ENCODE results near the gene PCNA. TPM values are rescaled to one million over a fixed set of nuclear protein-coding genes. Genes with fewer than 3 reads are reported as not detected.

Gene PCNA
- total and polyA plus RNA-seq, 4 donors, result 47.9 to 74.1 (median 58.6) TPM

DNA sequence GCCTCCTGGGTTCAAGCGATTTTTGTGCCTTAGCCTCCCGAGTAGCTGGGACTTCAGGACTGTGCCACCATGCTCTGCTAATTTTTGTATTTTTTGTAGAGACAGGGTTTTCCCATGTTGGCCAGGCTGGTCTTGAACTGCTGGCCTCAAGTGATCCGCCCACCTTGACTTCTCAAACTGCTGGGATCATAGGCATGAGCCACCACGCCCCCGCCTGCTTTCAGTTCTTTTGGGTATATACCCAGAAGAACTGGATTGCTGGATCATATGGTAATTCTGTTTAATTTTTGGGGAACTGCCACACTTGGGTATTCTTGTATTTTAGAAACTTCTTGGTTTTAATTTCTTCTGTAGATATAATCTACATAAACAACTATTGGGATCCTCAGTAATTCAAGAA lies 24.1 kb upstream of the PCNA start:
- no peaks in the 10 kb centered on the region for H3K9me3 ChIP-seq (ENCODE audit: control insufficient read depth in 4 of 4, insufficient read depth in 3 of 4, low read length in 3 of 4)
- H3K4me3 ChIP-seq, result no peak overlapping the region
- H3K27me3 ChIP-seq (ENCODE audit: control insufficient read depth in 3 of 3, insufficient read depth in 3 of 3, low read length in 2 of 3), result no peaks in the 10 kb centered on the region
- DNase-seq (no peak), ATAC-seq (ENCODE audit: insufficient read depth, low FRiP score) (no peak)
- peaks cover 0 to 54% (median 0%) of the 10 kb centered on the region in 5 donors for H3K4me1 ChIP-seq (ENCODE audit: control insufficient read depth in 5 of 5, insufficient read depth in 5 of 5, low read length in 5 of 5)
- 92 to 93% methylated on average over 5 of the region's 5 CpGs for WGBS, 2 donors
- peak overlapping the region in 1 of 2 donors; percentile 13 for H3K27ac ChIP-seq (ENCODE audit: low read depth in 1 of 2, low read length in 1 of 2)
- H3K36me3 ChIP-seq (ENCODE audit: control insufficient read depth in 4 of 4, insufficient read depth in 4 of 4, low read length in 4 of 4), result peaks cover 0 to 3% (median 0%) of the 10 kb centered on the region in 4 donors
- TF ChIP-seq, protein P1, sequence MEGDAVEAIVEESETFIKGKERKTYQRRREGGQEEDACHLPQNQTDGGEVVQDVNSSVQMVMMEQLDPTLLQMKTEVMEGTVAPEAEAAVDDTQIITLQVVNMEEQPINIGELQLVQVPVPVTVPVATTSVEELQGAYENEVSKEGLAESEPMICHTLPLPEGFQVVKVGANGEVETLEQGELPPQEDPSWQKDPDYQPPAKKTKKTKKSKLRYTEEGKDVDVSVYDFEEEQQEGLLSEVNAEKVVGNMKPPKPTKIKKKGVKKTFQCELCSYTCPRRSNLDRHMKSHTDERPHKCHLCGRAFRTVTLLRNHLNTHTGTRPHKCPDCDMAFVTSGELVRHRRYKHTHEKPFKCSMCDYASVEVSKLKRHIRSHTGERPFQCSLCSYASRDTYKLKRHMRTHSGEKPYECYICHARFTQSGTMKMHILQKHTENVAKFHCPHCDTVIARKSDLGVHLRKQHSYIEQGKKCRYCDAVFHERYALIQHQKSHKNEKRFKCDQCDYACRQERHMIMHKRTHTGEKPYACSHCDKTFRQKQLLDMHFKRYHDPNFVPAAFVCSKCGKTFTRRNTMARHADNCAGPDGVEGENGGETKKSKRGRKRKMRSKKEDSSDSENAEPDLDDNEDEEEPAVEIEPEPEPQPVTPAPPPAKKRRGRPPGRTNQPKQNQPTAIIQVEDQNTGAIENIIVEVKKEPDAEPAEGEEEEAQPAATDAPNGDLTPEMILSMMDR (IDR thresholded peaks at IDR 0.05; ENCODE audit: control extremely low read depth, extremely low read depth), result no peak
- H3K9ac ChIP-seq (ENCODE audit: insufficient read depth in 1 of 2, low read length in 2 of 2), result no peak overlapping the region

DNA sequence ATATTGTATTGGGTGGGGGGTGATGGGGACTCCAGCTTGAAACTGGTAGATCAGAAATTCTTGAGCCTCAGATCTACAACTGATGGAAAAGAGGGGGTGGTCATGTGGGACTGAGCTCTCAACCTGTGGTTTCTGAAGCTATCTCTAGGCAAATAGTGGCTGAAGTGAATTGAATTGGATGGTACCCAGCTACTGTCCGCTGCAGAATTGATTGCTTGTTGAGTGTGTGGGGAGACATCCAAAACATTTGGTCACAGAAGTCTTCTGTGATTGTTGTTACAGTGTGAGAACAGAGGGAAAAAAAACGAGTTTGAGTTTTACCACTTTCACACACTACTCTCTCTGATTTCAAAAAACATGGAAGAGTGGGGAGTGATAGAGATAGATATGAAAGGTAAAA lies 21.9 kb upstream of the PCNA start:
- ATAC-seq (ENCODE audit: insufficient read depth, low FRiP score) (no peak), DNase-seq (no peak)
- no peak overlapping the region for H3K9ac ChIP-seq (ENCODE audit: insufficient read depth in 1 of 2, low read length in 2 of 2)
- H3K4me3 ChIP-seq, result no peak overlapping the region
- H3K27ac ChIP-seq (ENCODE audit: low read depth in 1 of 2, low read length in 1 of 2), result no peak overlapping the region
- TF ChIP-seq, protein P1 (IDR thresholded peaks at IDR 0.05; ENCODE audit: control extremely low read depth, extremely low read depth), result no peak
- peaks cover 0 to 3% (median 0%) of the 10 kb centered on the region in 4 donors for H3K36me3 ChIP-seq (ENCODE audit: control insufficient read depth in 4 of 4, insufficient read depth in 4 of 4, low read length in 4 of 4)
- peaks cover 0 to 44% (median 2%) of the 10 kb centered on the region in 5 donors for H3K4me1 ChIP-seq (ENCODE audit: control insufficient read depth in 5 of 5, insufficient read depth in 5 of 5, low read length in 5 of 5)
- no peaks in the 10 kb centered on the region for H3K9me3 ChIP-seq (ENCODE audit: control insufficient read depth in 4 of 4, insufficient read depth in 3 of 4, low read length in 3 of 4)
- 64 to 77% methylated on average over 2 of the region's 2 CpGs for WGBS, 2 donors
- no peaks in the 10 kb centered on the region for H3K27me3 ChIP-seq (ENCODE audit: control insufficient read depth in 3 of 3, insufficient read depth in 3 of 3, low read length in 2 of 3)

- Histone ChIP-seq H3K27ac (ENCODE audit: low read depth in 1 of 2, low read length in 1 of 2) (no peak overlapping the region), H3K9me3 (ENCODE audit: control insufficient read depth in 4 of 4, insufficient read depth in 3 of 4, low read length in 3 of 4) (no peaks in the 10 kb centered on the region), H3K9ac (ENCODE audit: insufficient read depth in 1 of 2, low read length in 2 of 2) (no peak overlapping the region), H3K27me3 (ENCODE audit: control insufficient read depth in 3 of 3, insufficient read depth in 3 of 3, low read length in 2 of 3) (no peaks in the 10 kb centered on the region), H3K4me3 (no peak overlapping the region), H3K4me1 (ENCODE audit: control insufficient read depth in 5 of 5, insufficient read depth in 5 of 5, low read length in 5 of 5) (peaks cover 0 to 45% (median 2%) of the 10 kb centered on the region in 5 donors), H3K36me3 (ENCODE audit: control insufficient read depth in 4 of 4, insufficient read depth in 4 of 4, low read length in 4 of 4) (peaks cover 0 to 3% (median 0%) of the 10 kb centered on the region in 4 donors)
- ATAC-seq (ENCODE audit: insufficient read depth, low FRiP score) (no peak), DNase-seq (no peak)
- TF ChIP-seq, protein P1 (IDR thresholded peaks at IDR 0.05; ENCODE audit: control extremely low read depth, extremely low read depth), result no peak
Observed at GRCh38 chr20:5140195-5140594, 20.4 kb upstream of the PCNA start.

GRCh38 chr20:5136096-5136495 lies 16.3 kb upstream of the PCNA start:
- no peak overlapping the region for H3K27ac ChIP-seq (ENCODE audit: low read depth in 1 of 2, low read length in 1 of 2)

More at GRCh38 chr20:5136096-5136495, 16.3 kb upstream of the PCNA start:
- TF ChIP-seq, protein P1 (IDR thresholded peaks at IDR 0.05; ENCODE audit: control extremely low read depth, extremely low read depth), result no peak
- Histone ChIP-seq H3K27me3 (ENCODE audit: control insufficient read depth in 3 of 3, insufficient read depth in 3 of 3, low read length in 2 of 3) (no peaks in the 10 kb centered on the region), H3K4me1 (ENCODE audit: control insufficient read depth in 5 of 5, insufficient read depth in 5 of 5, low read length in 5 of 5) (peaks cover 0 to 28% (median 4%) of the 10 kb centered on the region in 5 donors), H3K9me3 (ENCODE audit: control insufficient read depth in 4 of 4, insufficient read depth in 3 of 4, low read length in 3 of 4) (no peaks in the 10 kb centered on the region), H3K4me3 (no peak overlapping the region), H3K9ac (ENCODE audit: insufficient read depth in 1 of 2, low read length in 2 of 2) (no peak overlapping the region), H3K36me3 (ENCODE audit: control insufficient read depth in 4 of 4, insufficient read depth in 4 of 4, low read length in 4 of 4) (peaks cover 0 to 2% (median 0%) of the 10 kb centered on the region in 4 donors)
- 82 to 90% methylated on average over 4 of the region's 4 CpGs for WGBS, 2 donors
- ATAC-seq (ENCODE audit: insufficient read depth, low FRiP score) (no peak), DNase-seq (no peak)

All from lung (tissue), 12 donors.